Tibial nerve (tissue), 4 donors: ENCODE results near the gene GPC6.

Source experiments
- CTCF ChIP-seq, 5 experiments: fragments of 200-600 bp in 3 of 5; fragments of 450-650 bp in 2 of 5; sonication (generic) in 3 of 5; IDR thresholded peaks; one replicate each; pipeline ENCODE4 v1.5.1; 2016 to 2019; ENCODE audit warnings: antibody characterized with exemption in 5 of 5, mild to moderate bottlenecking in 3 of 5, moderate library complexity in 2 of 5
- EP300 ChIP-seq, 2 donors: sonication (generic); formaldehyde crosslinking; IDR thresholded peaks; one replicate each; pipeline ENCODE4 v1.6.1; 2017; ENCODE audit warnings: antibody characterized with exemption in 2 of 2, mild to moderate bottlenecking in 1 of 2

GRCh38 chr13:93377196-93377595 is 150.6 kb downstream of the GPC6 start:
- TF ChIP-seq CTCF (IDR thresholded peaks at IDR 0.05) (no peak), EP300 (IDR thresholded peaks at IDR 0.05) (no peak)
